CD14-positive monocyte (primary cell): Measurements from ENCODE around the gene MYOZ3. TPM values are rescaled to one million over a fixed set of nuclear protein-coding genes. Genes with fewer than 3 reads are reported as not detected.

Experiments used
- DNase-seq, 3 donors: peaks; one replicate each; pipeline ENCODE4 v3.0.0-alpha.2; 2011 to 2022
- H2AFZ ChIP-seq: 2 replicates; pipeline ENCODE4 v1.6.0; 2012; ENCODE audit warnings: mild to moderate bottlenecking, low read depth, low read length, inconsistent platforms; ENCODE audit not compliant: insufficient read depth, poor library complexity, severe bottlenecking
- H3K27ac ChIP-seq, 2 donors: 1 replicate in 1 of 2; 2 replicates in 1 of 2; pipeline ENCODE4 v1.5.1; 2012 to 2013; ENCODE audit warnings: low read length in 2 of 2, control low read depth in 1 of 2, inconsistent platforms in 1 of 2, low read depth in 1 of 2, mild to moderate bottlenecking in 1 of 2
- H3K27me3 ChIP-seq, 2 donors: one replicate each; pipeline versions ENCODE4 v1.6.0 to v1.6.1; 2011 to 2013; ENCODE audit warnings: low read length in 2 of 2; ENCODE audit not compliant: control insufficient read depth in 2 of 2, insufficient read depth in 2 of 2
- H3K36me3 ChIP-seq, 2 donors: replicated peaks in 1 of 2; 1 replicate in 1 of 2; 2 replicates in 1 of 2; pipeline versions ENCODE4 v1.5.1 to v1.6.1; 2012 to 2013; ENCODE audit warnings: low read length in 2 of 2, control low read depth in 1 of 2, inconsistent platforms in 1 of 2, mild to moderate bottlenecking in 1 of 2; ENCODE audit not compliant: insufficient read depth in 2 of 2, control insufficient read depth in 1 of 2
- H3K4me1 ChIP-seq, 2 donors: 1 replicate in 1 of 2; 2 replicates in 1 of 2; pipeline versions ENCODE4 v1.5.1 to v1.6.1; 2012 to 2013; ENCODE audit warnings: low read length in 2 of 2, control low read depth in 1 of 2, inconsistent platforms in 1 of 2, mild to moderate bottlenecking in 1 of 2, moderate library complexity in 1 of 2; ENCODE audit not compliant: insufficient read depth in 2 of 2, control insufficient read depth in 1 of 2
- H3K4me2 ChIP-seq: replicated peaks from 2 replicates; pipeline ENCODE3; 2012; ENCODE audit warnings: low read length, moderate library complexity, mild to moderate bottlenecking; ENCODE audit not compliant: poor library complexity, severe bottlenecking; ENCODE audit errors: extremely low read depth
- H3K4me3 ChIP-seq, 3 experiments: fragments of 200-600 bp in 1 of 3; sonication (generic) in 1 of 3; replicated peaks in 1 of 3; 1 replicate in 2 of 3; 2 replicates in 1 of 3; pipeline ENCODE4 v1.5.1; 2011 to 2013; ENCODE audit warnings: low read length in 3 of 3, mild to moderate bottlenecking in 3 of 3, control low read depth in 2 of 3, low read depth in 2 of 3, inconsistent platforms in 1 of 3, moderate library complexity in 1 of 3
- H3K79me2 ChIP-seq: 2 replicates; pipeline ENCODE4 v1.6.0; 2012; ENCODE audit warnings: mild to moderate bottlenecking, control low read depth, inconsistent platforms, low read length, moderate library complexity; ENCODE audit not compliant: insufficient read depth
- H3K9ac ChIP-seq: 2 replicates; pipeline ENCODE4 v1.6.0; 2017; ENCODE audit warnings: low read length, mild to moderate bottlenecking; ENCODE audit not compliant: insufficient read depth, poor library complexity, severe bottlenecking
- H3K9me3 ChIP-seq, 2 donors: replicated peaks in 1 of 2; 1 replicate in 1 of 2; 2 replicates in 1 of 2; pipeline versions ENCODE4 v1.5.1 to v1.6.1; 2012 to 2013; ENCODE audit warnings: low read length in 2 of 2, control low read depth in 1 of 2; ENCODE audit not compliant: control insufficient read depth in 1 of 2, insufficient read depth in 1 of 2
- H4K20me1 ChIP-seq: 2 replicates; pipeline ENCODE4 v1.6.0; 2012; ENCODE audit warnings: mild to moderate bottlenecking, low read length, control low read depth, moderate library complexity; ENCODE audit not compliant: insufficient read depth
- H3K27ac Mint-ChIP-seq, 7 donors: one replicate each; pipeline ENCODE4 v1.8.0; 2020; ENCODE audit warnings: mild to moderate bottlenecking in 7 of 7, mixed read lengths in 7 of 7, moderate library complexity in 6 of 7, inconsistent platforms in 2 of 7
- H3K27me3 Mint-ChIP-seq, 3 donors: one replicate each; pipeline ENCODE4 v1.8.0; 2021 to 2022; ENCODE audit warnings: low read depth in 3 of 3, mild to moderate bottlenecking in 3 of 3, mixed read lengths in 3 of 3, moderate library complexity in 3 of 3, inconsistent platforms in 1 of 3
- H3K36me3 Mint-ChIP-seq, 2 donors: one replicate each; pipeline ENCODE4 v1.8.0; 2020; ENCODE audit warnings: mixed read lengths in 2 of 2, inconsistent platforms in 1 of 2, mild to moderate bottlenecking in 1 of 2
- H3K4me1 Mint-ChIP-seq: one replicate; pipeline ENCODE4 v1.8.0; 2020; ENCODE audit warnings: mild to moderate bottlenecking, mixed read lengths
- H3K4me3 Mint-ChIP-seq, 2 donors: one replicate each; pipeline ENCODE4 v1.8.0; 2020; ENCODE audit warnings: mild to moderate bottlenecking in 2 of 2, mixed read lengths in 2 of 2, moderate library complexity in 1 of 2
- H3K9me3 Mint-ChIP-seq, 7 donors: one replicate each; pipeline ENCODE4 v1.8.0; 2020 to 2022; ENCODE audit warnings: mixed read lengths in 7 of 7, mild to moderate bottlenecking in 6 of 7, moderate library complexity in 6 of 7, inconsistent platforms in 2 of 7
- WGBS: methylation state at CpG from one replicate; pipeline ENCODE4 v1.1.5; 2013; ENCODE audit warnings: missing lambda C conversion rate; ENCODE audit not compliant: insufficient coverage; 5-methylcytosine and 5-hydroxymethylcytosine counted together
- intact Hi-C, 2 donors: fragments of 100-400 bp; cut with micrococcal nuclease; formaldehyde crosslinking; loops; one replicate each; pipeline versions ENCODE4 v1.15.0 to v1.15.1; 2023
- polyA plus RNA-seq, 3 donors: library from polyadenylated mRNA; depleted of rRNA in 1 of 3; unstranded in 2 of 3; stranded (reverse) in 1 of 3; fragments of 300-500 nt in 2 of 3; fragments of >200 nt in 1 of 3; fragmentation: Illumina TruSeq in 2 of 3; gene quantifications; 1 replicate in 2 of 3; 2 replicates in 1 of 3; pipeline ENCODE4 v1.2.3, GENCODE V29; 2012 to 2021
- TF ChIP-seq, protein P1 (sequence below): fragments of 200-600 bp; IDR thresholded peaks from one replicate; pipeline ENCODE4 v1.8.0; 2022; ENCODE audit warnings: antibody characterized with exemption, mild to moderate bottlenecking

Gene MYOZ3
- polyA plus RNA-seq, 3 donors, result not detected

DNA sequence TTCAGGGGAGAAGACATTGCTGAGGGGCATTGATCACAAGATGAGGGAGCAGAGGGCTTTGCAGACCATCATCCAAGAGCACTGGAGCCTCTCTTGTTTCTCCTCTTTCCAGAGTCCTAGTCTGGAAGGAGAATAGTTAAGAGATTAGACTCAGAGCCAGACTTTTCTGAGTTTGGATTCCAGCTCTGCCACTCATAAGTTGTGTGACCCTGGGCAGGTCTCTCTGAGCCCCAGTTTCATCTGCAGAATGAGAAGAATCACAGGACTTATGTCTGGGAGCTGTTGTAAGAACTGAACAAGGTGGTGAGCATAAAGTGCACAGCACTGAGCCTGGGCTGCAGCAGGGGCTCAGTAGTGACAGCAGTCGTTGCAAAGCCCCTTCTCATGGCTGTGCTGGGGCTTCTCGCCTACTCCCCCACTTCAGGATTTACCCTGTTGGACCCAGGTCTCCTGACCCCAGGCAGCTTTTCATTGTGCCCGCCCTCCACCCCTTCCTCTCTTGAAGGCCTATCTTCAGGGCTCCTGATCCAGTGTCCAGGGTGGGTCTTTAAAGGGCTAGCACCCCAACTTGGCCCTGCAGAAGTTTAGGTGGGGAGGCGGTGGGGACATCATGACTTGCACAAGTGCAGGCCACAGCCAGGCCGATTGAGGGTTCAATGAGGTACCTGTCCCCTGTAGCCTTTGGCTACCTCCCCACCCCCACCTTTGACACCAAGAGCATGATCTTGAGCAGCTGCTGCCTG, 19.1 kb upstream of the MYOZ3 start:
- Histone ChIP-seq H3K4me3 (no peak overlapping the region), H2AFZ (no peak overlapping the region), H3K79me2 (no peaks in the 10 kb centered on the region), H3K36me3 (no peaks in the 10 kb centered on the region), H3K27me3 (no peaks in the 10 kb centered on the region), H3K4me2 (no peak overlapping the region), H3K9me3 (no peaks in the 10 kb centered on the region), H3K9ac (no peak overlapping the region), H4K20me1 (no peaks in the 10 kb centered on the region), H3K4me1 (peaks cover 10 to 13% of the 10 kb centered on the region in 2 donors), H3K27ac (no peak overlapping the region)
- H3K4me1 Mint-ChIP-seq, result peaks cover 26% of the 10 kb centered on the region
- peaks cover 0 to 6% (median under 1%) of the 10 kb centered on the region in 3 donors for H3K27me3 Mint-ChIP-seq
- H3K36me3 Mint-ChIP-seq, result no peaks in the 10 kb centered on the region
- intact Hi-C loops, result no loop called here
- WGBS, result 100% methylated on average over 2 of the region's 5 CpGs
- TF ChIP-seq, protein P1, sequence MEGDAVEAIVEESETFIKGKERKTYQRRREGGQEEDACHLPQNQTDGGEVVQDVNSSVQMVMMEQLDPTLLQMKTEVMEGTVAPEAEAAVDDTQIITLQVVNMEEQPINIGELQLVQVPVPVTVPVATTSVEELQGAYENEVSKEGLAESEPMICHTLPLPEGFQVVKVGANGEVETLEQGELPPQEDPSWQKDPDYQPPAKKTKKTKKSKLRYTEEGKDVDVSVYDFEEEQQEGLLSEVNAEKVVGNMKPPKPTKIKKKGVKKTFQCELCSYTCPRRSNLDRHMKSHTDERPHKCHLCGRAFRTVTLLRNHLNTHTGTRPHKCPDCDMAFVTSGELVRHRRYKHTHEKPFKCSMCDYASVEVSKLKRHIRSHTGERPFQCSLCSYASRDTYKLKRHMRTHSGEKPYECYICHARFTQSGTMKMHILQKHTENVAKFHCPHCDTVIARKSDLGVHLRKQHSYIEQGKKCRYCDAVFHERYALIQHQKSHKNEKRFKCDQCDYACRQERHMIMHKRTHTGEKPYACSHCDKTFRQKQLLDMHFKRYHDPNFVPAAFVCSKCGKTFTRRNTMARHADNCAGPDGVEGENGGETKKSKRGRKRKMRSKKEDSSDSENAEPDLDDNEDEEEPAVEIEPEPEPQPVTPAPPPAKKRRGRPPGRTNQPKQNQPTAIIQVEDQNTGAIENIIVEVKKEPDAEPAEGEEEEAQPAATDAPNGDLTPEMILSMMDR, result no peak
- H3K27ac Mint-ChIP-seq, result no peak overlapping the region
- DNase-seq, result no peak
- H3K9me3 Mint-ChIP-seq, result no peaks in the 10 kb centered on the region
- no peak overlapping the region for H3K4me3 Mint-ChIP-seq

DNA sequence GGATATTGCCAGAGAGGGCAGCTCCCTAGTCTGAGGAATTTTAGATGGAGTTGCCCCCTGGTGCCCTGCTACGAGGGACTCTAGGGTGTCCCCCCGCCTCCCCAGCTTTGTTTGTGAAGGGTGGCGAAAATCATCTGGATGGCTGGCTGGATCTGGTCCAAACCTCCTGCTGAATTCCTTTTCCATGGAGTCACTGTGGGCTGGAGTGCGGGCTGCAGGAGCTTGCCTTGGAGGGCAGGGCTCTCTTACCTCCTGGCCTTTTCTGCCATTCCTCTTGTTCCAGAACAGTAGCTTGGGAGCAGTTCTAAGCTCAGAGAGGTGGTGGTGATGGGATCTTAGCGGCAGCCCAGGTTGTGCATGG, 18.5 kb upstream of the MYOZ3 start:
- intact Hi-C loops, result no loop called here
- Mint-ChIP-seq H3K4me3 (no peak overlapping the region), H3K4me1 (peaks cover 26% of the 10 kb centered on the region), H3K27ac (no peak overlapping the region), H3K27me3 (peaks cover 0 to 6% (median 0%) of the 10 kb centered on the region in 3 donors), H3K36me3 (no peaks in the 10 kb centered on the region), H3K9me3 (peaks cover 0 to 1% (median 0%) of the 10 kb centered on the region in 7 donors)
- TF ChIP-seq, protein P1, result no peak
- H3K4me2 ChIP-seq, result no peak overlapping the region
- no peak overlapping the region for H3K4me3 ChIP-seq
- peaks cover 10 to 13% of the 10 kb centered on the region in 2 donors for H3K4me1 ChIP-seq
- no peak for DNase-seq
- no peaks in the 10 kb centered on the region for H3K79me2 ChIP-seq
- no peaks in the 10 kb centered on the region for H3K27me3 ChIP-seq
- no peaks in the 10 kb centered on the region for H3K9me3 ChIP-seq
- H3K27ac ChIP-seq, result no peak overlapping the region
- no peaks in the 10 kb centered on the region for H3K36me3 ChIP-seq
- H3K9ac ChIP-seq, result no peak overlapping the region
- WGBS, result 96% methylated on average over 5 of the region's 5 CpGs
- no peaks in the 10 kb centered on the region for H4K20me1 ChIP-seq
- no peak overlapping the region for H2AFZ ChIP-seq
